Activated CD4-positive, alpha-beta T cell treated with anti-CD3 and anti-CD28 coated beads for 4 hours (primary cell): Measurements from ENCODE around the gene TMEM164.

Source experiments
- DNase-seq, 2 donors: peaks; one replicate each; pipeline ENCODE4 v3.0.0-alpha.2; 2020

Gene TMEM164

GRCh38 chrX:110004215-110004614 lies 1.3 kb downstream of the TMEM164 start:
- DNase-seq = no peak

DNA sequence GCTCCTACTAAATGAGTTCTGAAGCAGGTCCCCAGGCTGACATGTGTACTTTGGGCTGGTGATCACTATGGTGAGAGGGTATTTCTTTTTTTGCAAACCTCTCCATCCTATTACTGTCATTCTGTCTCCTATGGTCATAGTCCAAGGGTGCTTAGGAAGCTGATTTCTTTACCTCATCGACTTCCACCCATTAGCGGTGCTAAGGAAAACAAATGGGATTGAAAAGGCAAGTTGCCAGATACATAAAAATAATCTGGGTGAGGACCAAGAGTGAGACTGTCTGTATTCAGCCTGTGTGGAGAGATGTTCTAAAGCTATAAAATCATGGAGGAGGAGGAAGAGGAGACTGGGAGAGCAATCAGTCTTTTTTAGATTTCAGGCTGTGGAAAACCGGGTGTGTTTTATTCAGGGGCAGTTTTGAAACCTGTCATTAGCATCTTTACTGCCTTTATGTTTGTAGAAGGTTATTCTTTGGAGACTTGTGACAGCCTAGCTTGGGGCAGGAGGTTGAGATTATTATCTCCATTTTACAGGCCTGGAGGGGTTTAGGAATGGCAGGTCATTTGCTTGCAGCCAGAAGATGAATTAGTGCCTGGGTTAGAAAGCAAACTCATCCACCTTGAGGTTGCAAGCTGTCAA lies 1.9 kb downstream of the TMEM164 start:
- no peak for DNase-seq

GRCh38 chrX:110006161-110006560 lies 3.2 kb downstream of the TMEM164 start:
- DNase-seq = no peak

DNA sequence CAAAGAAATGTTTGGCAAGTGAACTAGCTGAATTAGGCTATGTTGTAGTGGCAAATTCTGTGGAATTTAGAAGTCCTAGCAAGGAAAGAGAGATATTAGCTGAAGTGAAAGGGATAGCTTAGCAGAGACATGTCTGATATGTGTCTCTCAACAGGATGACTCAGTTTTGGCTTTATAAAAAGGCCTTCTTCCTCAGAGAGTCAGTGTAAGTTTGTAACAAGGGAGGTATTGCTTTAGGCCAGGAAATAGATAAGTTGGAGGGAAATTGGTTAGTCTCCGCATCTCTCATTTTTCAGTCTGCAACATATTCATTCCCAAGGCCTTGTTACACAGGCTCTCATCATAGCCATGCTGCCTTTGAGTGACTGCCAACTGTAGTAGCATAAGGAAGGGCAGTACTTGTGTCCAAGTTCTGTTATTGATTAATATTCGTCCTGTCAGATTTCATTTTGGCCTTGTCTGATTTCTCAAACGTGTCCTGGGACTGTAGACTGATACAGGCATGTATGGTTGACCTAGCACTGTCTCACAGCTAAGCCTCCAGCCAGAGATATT lies 4.0 kb downstream of the TMEM164 start:
- DNase-seq = no peak

- DNase-seq = no peak
Measured at GRCh38 chrX:110008011-110008635, 5.2 kb downstream of the TMEM164 start.

DNA sequence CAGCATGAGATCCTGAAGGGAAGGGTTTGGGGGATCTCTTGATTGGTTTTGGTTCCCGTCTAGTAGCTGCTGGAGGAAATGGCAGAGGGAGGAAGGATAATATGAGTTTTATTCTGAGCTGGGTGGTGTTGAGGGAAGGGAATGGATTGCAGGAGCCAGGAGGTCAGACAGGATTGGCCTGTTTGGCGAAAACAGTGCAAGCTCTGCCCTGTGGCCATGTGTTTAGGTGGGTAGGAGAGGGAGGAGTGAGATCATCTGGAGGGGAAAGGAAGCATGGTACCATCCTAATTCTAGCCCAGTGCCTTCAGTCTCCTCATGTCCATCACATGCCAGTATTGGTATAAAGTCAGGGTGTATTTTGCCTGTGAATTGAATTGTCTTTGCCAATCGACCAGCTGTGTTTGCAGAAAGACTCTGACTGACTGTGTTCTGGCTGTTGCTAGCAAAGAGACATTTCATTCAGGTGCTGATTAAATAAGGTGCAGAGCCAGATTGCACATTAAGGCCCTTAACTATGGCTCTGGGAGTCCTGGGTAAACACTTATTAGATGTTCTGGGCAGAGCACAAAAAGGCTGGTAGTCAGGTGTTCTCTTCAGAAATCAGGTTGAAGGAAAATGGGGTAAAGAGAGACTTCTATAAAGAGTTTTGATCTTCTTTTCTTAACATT lies 10.0 kb downstream of the TMEM164 start:
- no peak for DNase-seq

DNA sequence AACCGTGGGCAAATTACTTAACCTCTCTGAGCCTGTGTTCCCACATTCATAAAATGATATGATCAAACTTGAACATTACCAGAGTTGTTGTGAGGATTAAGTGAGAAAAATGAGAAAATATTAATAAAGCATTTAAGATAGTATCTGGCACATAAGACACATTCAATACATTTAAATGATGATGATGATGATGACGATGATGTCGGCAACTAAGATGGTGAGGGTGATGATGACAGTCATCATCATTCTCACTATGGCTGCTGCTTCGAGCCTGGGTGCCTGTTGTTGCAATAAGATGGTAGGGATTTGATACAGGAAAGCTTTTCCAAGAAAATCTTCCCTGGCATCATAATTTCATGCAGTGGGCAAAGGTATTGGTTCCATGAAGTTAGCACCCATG lies 11.1 kb downstream of the TMEM164 start:
- DNase-seq = no peak

GRCh38 chrX:110015032-110015431 lies 12.1 kb downstream of the TMEM164 start:
- DNase-seq = no peak

GRCh38 chrX:110015915-110016314 lies 13.0 kb downstream of the TMEM164 start:
- no peak for DNase-seq

- no peak for DNase-seq
Measured at GRCh38 chrX:110020536-110020935, 17.6 kb downstream of the TMEM164 start.

- DNase-seq = no peak
Measured at GRCh38 chrX:110021258-110022022, 18.5 kb downstream of the TMEM164 start.

- no peak for DNase-seq
Measured at GRCh38 chrX:110022599-110023448, 19.9 kb downstream of the TMEM164 start.

DNA sequence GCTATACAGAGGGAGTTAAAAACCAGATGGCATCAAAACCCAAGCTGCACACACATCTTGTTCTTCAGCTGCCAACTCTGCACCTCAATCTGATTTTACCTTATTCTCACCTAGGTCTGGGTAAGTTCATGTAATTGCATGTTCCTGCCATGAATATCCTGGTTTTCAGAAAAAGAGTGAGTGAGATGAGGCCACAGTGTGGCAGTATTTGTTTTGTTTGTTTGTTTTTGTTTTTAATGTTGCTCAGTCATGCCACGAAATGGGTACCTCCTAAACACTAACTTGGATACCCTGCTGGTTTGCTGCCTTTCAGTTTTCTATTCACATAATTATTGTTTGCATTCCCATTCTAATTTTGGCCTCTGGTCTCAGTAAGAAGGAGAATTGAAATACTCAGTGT lies 22.5 kb downstream of the TMEM164 start:
- DNase-seq = no peak

DNA sequence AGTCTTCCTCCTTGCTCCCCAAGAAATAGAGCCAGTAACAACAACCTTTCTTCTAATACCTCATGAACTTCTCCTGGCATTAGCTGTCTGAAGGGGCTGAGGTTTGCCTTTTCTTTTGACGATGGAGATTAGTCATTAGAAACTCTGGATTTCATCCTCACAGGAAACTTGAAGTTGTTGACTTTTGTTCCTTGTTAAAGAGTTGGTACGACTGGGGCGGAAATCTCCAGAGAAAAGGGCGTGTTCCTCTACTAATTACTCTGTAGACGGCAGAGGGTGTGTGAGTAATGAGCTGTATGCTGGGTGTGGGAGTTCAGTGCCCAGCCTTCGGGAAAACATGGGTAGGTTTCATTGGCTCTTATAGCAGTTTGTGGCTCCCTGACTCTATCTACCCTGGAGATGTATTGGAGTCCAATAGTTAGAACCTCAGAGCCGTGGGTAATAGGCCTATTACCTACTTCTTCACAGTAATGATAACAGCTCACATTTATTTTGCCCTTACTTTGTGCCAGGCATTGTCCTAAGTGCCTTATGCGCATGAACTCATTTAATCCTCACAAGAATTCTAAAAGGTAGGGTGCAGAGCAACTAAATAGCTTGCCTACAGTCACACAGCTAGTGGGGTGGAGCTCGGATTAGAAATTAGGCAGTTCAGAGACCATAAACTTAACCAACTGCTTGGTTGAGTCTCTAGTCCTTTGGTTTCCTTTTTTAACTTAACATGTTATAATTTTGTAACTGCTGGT lies 23.4 kb downstream of the TMEM164 start:
- no peak for DNase-seq

DNA sequence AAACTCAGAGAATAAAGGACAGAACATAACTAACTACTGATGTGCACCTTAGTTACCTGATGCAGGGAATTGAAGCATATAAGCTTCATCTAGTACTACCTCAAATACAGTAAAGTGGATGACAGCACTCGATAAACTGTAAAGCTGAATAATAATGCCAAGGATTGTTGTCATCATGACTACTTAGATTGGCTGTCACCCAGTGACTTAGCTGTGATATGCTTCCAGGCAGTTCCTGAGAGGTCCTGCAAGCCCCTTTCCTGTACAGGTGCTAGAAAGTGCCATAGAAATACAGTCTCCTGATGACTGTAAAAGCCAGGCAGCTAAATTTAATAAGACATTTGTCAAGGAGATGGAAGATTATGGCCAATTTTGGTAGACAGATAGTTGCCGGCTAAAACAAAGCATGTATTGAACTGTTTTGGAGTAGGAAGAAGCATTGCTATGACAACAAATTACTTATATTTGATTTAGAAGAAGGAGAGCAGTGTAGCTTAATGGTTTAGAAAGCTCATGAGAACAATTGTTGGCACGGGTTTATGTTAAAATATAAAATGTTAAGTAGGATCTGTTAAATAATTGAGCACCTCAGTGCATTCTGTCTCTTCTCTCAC lies 29.7 kb downstream of the TMEM164 start:
- DNase-seq = no peak

DNA sequence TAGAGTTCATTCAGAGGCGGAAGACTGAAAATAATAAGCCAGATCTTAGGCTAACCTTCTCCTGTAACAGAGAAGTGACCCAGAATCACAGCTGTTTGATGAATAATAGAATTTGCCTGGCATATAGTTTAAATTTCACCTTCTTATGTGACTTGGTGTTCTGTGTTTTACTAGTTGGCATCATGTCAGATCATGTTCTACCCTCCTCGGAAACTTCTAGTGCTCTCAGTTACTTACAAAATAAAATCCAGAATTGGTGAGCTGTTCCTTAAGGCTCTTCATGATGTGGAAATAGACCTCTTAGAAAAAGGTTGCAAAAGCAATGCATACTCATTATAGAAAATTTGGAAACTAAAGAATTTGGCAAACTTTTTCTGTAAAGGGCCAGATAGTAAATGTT lies 31.1 kb downstream of the TMEM164 start:
- no peak for DNase-seq

DNA sequence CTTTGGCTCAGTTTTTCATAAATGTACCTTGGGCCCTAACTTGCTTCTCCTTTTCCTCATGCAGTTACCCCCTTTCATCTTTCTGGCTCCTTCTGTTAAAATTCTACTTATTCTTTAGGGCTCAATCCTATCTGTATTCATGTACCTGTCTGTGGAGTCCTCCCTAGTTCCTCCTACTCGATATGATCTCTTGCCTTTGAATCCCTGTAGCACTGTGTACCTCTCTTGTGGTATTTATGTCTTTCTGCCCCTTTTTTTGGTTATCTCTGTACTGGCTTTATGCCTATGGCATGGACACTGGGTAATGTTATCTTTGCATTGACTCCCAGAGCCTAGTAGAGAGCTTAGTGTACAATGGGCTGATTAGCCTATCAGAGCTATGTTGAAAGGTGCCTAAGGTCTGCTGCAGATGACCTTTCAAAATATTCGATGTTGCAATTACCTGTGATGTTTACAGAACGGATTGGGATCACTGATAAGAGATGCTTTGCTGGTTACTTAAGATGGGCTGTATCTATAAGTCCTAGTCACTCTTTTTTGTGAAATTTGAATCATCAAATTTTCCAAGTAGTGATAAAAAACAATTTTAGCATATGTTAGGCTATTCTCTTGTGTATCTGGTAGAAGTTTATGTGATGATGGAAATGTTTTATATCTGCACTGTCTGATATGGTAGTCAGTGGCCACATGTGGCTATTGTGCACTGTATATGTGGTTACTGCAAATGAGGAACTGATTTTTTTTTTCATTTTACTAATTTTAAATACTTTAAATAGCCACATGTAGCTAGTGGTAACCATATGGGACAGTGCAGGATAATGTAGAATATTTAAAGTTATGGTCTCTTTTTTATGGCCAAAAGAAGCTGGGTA lies 33.5 kb downstream of the TMEM164 start:
- DNase-seq = no peak

DNA sequence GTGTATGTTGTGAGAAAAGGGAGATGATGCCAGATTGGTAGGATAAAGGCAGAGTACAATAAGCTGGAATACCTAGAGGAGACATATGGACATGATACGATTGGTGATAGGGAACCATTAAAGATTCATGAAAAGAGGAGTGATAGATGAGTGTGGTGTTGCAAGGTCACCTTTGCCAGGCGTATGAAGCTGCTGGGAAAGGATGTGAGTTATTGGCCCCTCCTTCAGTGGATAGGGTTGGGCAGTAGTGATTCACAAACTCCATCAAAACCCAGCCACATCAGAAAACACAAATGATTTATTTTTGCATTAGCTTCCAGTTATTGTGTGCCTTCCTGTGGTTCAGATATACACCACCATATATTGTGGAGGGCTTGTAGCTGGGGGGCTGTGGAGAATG lies 34.3 kb downstream of the TMEM164 start:
- DNase-seq = no peak

DNA sequence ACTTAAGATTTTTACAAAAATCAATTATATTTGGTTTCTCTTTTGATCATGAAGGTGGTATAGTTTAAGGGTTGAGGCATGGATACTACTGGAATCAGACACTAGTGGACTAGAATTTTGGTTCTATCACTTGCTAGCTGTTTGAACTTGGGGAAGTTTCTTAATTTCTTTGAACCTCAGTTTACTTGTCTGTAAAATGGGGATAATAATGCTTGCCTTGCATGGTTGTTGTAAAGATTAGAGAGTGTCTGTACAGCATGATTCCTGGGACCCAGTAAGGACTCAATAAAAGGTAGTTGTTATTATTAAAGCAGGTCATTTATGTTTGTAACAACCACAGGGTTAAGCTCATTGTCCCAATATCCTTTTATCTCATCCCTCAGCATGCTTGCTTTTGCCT lies 36.0 kb downstream of the TMEM164 start:
- no peak for DNase-seq

DNA sequence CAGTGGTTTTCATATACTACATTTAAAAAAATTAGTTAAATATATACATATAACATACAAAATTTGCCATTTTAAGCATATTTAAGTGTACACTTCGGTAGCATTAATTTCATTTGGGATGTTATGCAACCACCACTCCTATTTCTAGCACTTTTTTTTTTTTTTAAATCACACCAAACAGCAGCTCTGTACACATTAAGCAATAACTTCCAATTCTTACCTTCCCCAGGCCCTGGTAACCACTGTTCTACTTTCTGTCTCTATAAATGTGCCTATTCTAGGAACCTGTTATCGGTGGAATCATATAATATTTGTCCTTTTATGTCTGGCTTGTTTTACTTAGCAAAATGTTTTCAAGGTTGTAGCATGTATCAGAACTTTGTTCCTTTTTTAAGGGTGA lies 39.1 kb downstream of the TMEM164 start:
- no peak for DNase-seq
